DOHH2 (cell line): ENCODE data around the gene GTF2A1L.
"Not testable (repeated sequence)": the region's sequence is repeated elsewhere in the genome, so short reads cannot be mapped to it uniquely, and the experiment has no call there.

Source experiments
- H3F3A ChIP-seq: fragments of 200-600 bp; sonication (generic), shearing (Covaris generic); 2 replicates; pipeline ENCODE4 v1.6.0; 2016; ENCODE audit warnings: antibody characterized with exemption, mild to moderate bottlenecking; ENCODE audit not compliant: control insufficient read depth, insufficient read depth
- H3K27ac ChIP-seq: fragments of 200-600 bp; sonication (generic); 2 replicates; pipeline ENCODE4 v1.5.1; 2014; ENCODE audit warnings: low read depth, mild to moderate bottlenecking, low read length, moderate library complexity
- H3K27me3 ChIP-seq: fragments of 200-600 bp; sonication (generic); 2 replicates; pipeline ENCODE4 v1.6.1; 2014; ENCODE audit warnings: mild to moderate bottlenecking, low read length, mixed read lengths; ENCODE audit not compliant: control insufficient read depth
- H3K36me3 ChIP-seq: fragments of 200-600 bp; sonication (generic); 2 replicates; pipeline ENCODE4 v1.6.1; 2014; ENCODE audit warnings: mild to moderate bottlenecking, low read length, moderate library complexity, mixed read lengths; ENCODE audit not compliant: control insufficient read depth
- H3K4me1 ChIP-seq: fragments of 200-600 bp; sonication (generic); 2 replicates; pipeline ENCODE4 v1.6.1; 2014; ENCODE audit warnings: mild to moderate bottlenecking, low read length, mixed read lengths; ENCODE audit not compliant: control insufficient read depth
- H3K4me2 ChIP-seq: fragments of 200-600 bp; sonication (generic); 2 replicates; pipeline ENCODE4 v1.6.0; 2014; ENCODE audit warnings: mild to moderate bottlenecking, low read length, moderate library complexity
- H3K4me3 ChIP-seq: fragments of 200-600 bp; sonication (generic); 2 replicates; pipeline ENCODE4 v1.5.1; 2014; ENCODE audit warnings: mild to moderate bottlenecking, low read length, mixed read lengths
- H3K79me2 ChIP-seq: fragments of 200-600 bp; sonication (generic); 2 replicates; pipeline ENCODE4 v1.6.1; 2014; ENCODE audit warnings: mild to moderate bottlenecking, low read length, mixed read lengths; ENCODE audit not compliant: control insufficient read depth
- H3K9me2 ChIP-seq: fragments of 200-600 bp; sonication (generic); replicated peaks from 2 replicates; pipeline ENCODE4 v1.6.1; 2014; ENCODE audit warnings: mild to moderate bottlenecking, low read length, mixed read lengths; ENCODE audit not compliant: control insufficient read depth
- H3K9me3 ChIP-seq: fragments of 200-600 bp; sonication (generic); 2 replicates; pipeline ENCODE4 v1.6.1; 2014; ENCODE audit warnings: antibody characterized with exemption, low read length, mixed read lengths; ENCODE audit not compliant: control insufficient read depth, insufficient read depth
- H4K20me1 ChIP-seq: fragments of 200-600 bp; sonication (generic); 2 replicates; pipeline ENCODE4 v1.6.0; 2014; ENCODE audit warnings: low read depth, mild to moderate bottlenecking, antibody characterized with exemption, low read length, moderate library complexity; ENCODE audit not compliant: control insufficient read depth, insufficient read depth
- CTCF ChIP-seq: fragments of 200-600 bp; sonication (generic); IDR thresholded peaks from one replicate; pipeline ENCODE4 v1.5.1; 2014; ENCODE audit warnings: antibody characterized with exemption, mild to moderate bottlenecking, low read depth, low read length; ENCODE audit not compliant: poor library complexity, severe bottlenecking
- EZH2phosphoT487 ChIP-seq: fragments of 200-600 bp; sonication (generic); IDR thresholded peaks from 2 replicates; pipeline ENCODE4 v1.6.1; 2017; ENCODE audit warnings: borderline replicate concordance, mild to moderate bottlenecking, antibody characterized with exemption, low read length, moderate library complexity, mixed read lengths

GTF2A1L gene

GRCh38 chr2:48589170-48589767, 28.4 kb upstream of the GTF2A1L start:
- H3K9me3 ChIP-seq: no peaks in the 10 kb centered on the region
- H4K20me1 ChIP-seq: no peaks in the 10 kb centered on the region
- H3K9me2 ChIP-seq: no peaks in the 10 kb centered on the region
- H3K36me3 ChIP-seq: no peaks in the 10 kb centered on the region
- peaks cover 4% of the 10 kb centered on the region for H3K27me3 ChIP-seq
- no peaks in the 10 kb centered on the region for H3K79me2 ChIP-seq
- no peak overlapping the region for H3K27ac ChIP-seq
- no peak overlapping the region for H3K4me3 ChIP-seq
- no peak overlapping the region for H3K4me2 ChIP-seq
- TF ChIP-seq CTCF (peak; percentile 59), EZH2phosphoT487 (no peak)
- H3K4me1 ChIP-seq: no peaks in the 10 kb centered on the region
- H3F3A ChIP-seq: no peaks in the 10 kb centered on the region

- Histone ChIP-seq H3F3A (no peaks in the 10 kb centered on the region), H3K27me3 (peaks cover 4% of the 10 kb centered on the region), H3K9me3 (no peaks in the 10 kb centered on the region), H3K4me1 (no peaks in the 10 kb centered on the region), H3K36me3 (no peaks in the 10 kb centered on the region), H3K4me2 (no peak overlapping the region), H4K20me1 (no peaks in the 10 kb centered on the region), H3K27ac (no peak overlapping the region), H3K4me3 (no peak overlapping the region), H3K79me2 (no peaks in the 10 kb centered on the region), H3K9me2 (no peaks in the 10 kb centered on the region)
- no peak for TF ChIP-seq EZH2phosphoT487
- TF ChIP-seq CTCF: no peak
These were observed 27.6 kb upstream of the GTF2A1L start for GRCh38 chr2:48590017-48590416.

- Histone ChIP-seq H3K9me2 (no peaks in the 10 kb centered on the region), H3K4me3 (no peak overlapping the region), H3K27ac (no peak overlapping the region), H3K4me2 (no peak overlapping the region), H3K36me3 (no peaks in the 10 kb centered on the region), H3K27me3 (peaks cover 4% of the 10 kb centered on the region), H3K79me2 (no peaks in the 10 kb centered on the region), H3K9me3 (no peaks in the 10 kb centered on the region), H3K4me1 (no peaks in the 10 kb centered on the region), H3F3A (no peaks in the 10 kb centered on the region), H4K20me1 (no peaks in the 10 kb centered on the region)
- TF ChIP-seq CTCF: no peak
- TF ChIP-seq EZH2phosphoT487: no peak
These were observed 25.6 kb upstream of the GTF2A1L start for GRCh38 chr2:48592067-48592466.

- not testable (repeated sequence) for H3K36me3 ChIP-seq, H3F3A ChIP-seq, H3K79me2 ChIP-seq, H3K4me1 ChIP-seq, H3K27me3 ChIP-seq, H4K20me1 ChIP-seq, H3K4me2 ChIP-seq, H3K27ac ChIP-seq, H3K9me3 ChIP-seq, H3K4me3 ChIP-seq, H3K9me2 ChIP-seq
These were observed 20.9 kb upstream of the GTF2A1L start for GRCh38 chr2:48596751-48597150.
